ENCODE measurements around the gene TINAGL1.

Gene TINAGL1

DNA sequence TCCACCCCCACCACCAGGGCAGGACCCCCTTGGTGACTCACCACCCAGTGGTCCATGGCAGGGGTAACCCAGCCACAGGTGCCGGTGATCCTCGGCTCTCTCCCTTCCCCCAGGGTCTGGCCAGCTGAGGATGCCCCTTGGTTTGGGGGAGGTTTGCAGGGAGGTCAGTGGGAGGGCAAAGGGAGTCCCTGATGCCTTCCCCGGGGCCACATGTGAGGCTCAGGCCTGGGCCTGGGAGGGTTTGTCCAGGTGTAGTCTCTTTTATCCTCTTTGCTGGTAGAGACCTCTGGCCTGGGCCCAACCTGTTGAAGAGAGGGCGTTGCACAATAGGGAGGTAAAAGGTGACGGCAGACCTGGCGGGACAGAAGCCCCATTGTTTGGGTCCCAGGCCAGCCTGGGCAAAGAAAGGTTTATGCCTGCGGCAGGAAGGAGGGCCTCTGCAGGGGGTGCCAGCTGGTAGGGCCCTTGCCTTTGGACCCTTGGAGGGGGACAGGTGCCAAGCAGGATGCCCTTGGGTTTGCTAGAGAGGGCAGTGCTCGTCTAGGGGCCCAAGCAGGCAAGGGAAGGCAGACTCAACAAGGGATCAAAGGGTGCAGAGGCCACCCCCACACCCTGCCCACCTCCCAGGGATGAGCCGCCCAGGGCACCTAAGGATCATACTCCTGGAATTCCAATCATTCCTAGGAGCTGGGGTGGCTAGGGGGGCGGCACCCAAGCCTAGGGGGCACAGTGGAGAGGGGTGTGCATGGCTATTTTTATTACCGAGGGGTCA is 760 bp upstream of the TINAGL1 start:
- H3K27ac ChIP-seq (ENCODE audit: insufficient read depth, low read depth, low read length, poor library complexity, severe bottlenecking), result no peak overlapping the region
- H3K4me3 ChIP-seq (ENCODE audit: insufficient read depth, low read depth, low read length), result no peak overlapping the region
- H3K36me3 ChIP-seq (ENCODE audit: control insufficient read depth, insufficient read depth, low read length), result no peaks in the 10 kb centered on the region
- WGBS, 2 experiments, result 65 to 69% methylated on average over 11 of the region's 11 CpGs
- H3K27me3 ChIP-seq (ENCODE audit: control insufficient read depth, insufficient read depth, low read length, poor library complexity, severe bottlenecking), result peaks cover 21% of the 10 kb centered on the region
- H3K9me3 ChIP-seq (ENCODE audit: control insufficient read depth, low read length), result no peaks in the 10 kb centered on the region
- peaks cover 5% of the 10 kb centered on the region for H3K4me1 ChIP-seq (ENCODE audit: control insufficient read depth, insufficient read depth, low read length)

DNA sequence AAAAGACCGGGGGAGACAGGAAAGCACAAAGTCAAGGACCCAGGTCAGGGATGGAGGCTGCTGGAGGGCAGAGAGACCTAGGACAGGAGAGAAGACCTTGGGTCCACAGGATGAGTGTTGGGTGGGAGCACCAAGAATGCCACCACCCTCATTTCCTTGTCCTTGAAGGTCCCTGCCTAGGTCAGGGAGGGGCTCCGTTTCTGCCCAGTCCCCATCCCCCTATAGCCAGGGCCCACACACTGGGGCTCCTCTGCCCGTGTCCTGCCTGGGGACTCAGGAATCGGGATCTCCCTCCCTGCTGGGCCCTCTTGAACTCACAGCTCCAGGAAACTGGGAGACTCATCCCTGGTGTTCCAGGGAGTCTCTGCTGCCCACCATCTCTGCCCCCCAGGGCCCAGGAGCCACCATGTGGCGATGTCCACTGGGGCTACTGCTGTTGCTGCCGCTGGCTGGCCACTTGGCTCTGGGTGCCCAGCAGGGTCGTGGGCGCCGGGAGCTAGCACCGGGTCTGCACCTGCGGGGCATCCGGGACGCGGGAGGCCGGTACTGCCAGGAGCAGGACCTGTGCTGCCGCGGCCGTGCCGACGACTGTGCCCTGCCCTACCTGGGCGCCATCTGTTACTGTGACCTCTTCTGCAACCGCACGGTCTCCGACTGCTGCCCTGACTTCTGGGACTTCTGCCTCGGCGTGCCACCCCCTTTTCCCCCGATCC is 584 bp downstream of the TINAGL1 start:
- H3K4me1 ChIP-seq (ENCODE audit: control insufficient read depth, insufficient read depth, low read length), result peaks cover 5% of the 10 kb centered on the region
- 85 to 87% methylated on average over 27 of the region's 27 CpGs for WGBS, 2 experiments
- H3K4me3 ChIP-seq (ENCODE audit: insufficient read depth, low read depth, low read length), result no peak overlapping the region

DNA sequence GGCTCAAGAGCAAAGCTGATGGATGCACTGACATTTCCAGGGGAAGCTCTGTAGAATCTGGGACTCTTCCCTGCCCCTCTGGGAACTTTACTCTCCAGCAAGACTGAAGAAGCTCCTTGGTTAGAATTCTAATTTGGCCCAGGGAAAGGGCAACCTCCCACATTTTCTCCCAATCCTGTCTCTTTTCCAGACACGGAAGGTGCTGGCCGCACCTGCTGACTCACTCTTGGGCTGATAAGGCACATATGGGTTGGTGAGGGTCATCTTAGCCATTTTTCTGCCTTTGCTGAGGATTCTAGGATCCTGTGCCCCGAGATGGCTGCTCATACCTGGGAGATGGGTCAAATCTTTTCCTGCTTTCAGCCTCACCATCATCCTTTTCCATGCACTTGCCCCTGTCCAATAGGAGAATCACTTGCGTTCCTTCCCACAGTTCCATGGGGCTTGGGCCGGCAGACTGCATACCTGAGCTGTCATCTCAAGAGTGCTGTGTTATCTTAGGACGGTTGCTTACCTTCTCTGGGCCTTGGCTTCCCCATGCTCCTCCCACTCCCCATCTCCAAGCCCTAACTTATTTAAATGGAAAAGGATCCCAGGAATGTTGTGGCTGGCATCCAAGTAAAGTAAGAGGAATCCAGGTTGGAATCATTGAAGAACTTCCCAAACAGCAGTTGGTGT is 1.3 kb downstream of the TINAGL1 start:
- Histone ChIP-seq H3K4me3 (ENCODE audit: insufficient read depth, low read depth, low read length) (no peak overlapping the region), H3K36me3 (ENCODE audit: control insufficient read depth, insufficient read depth, low read length) (no peaks in the 10 kb centered on the region), H3K4me1 (ENCODE audit: control insufficient read depth, insufficient read depth, low read length) (peaks cover 5% of the 10 kb centered on the region), H3K27ac (ENCODE audit: insufficient read depth, low read depth, low read length, poor library complexity, severe bottlenecking) (no peak overlapping the region), H3K27me3 (ENCODE audit: control insufficient read depth, insufficient read depth, low read length, poor library complexity, severe bottlenecking) (peaks cover 21% of the 10 kb centered on the region), H3K9me3 (ENCODE audit: control insufficient read depth, low read length) (no peaks in the 10 kb centered on the region)
- WGBS, 2 experiments, result 85 to 87% methylated on average over 6 of the region's 6 CpGs

More for the DNA sequence above, 584 bp downstream of the TINAGL1 start:
- no peaks in the 10 kb centered on the region for H3K36me3 ChIP-seq (ENCODE audit: control insufficient read depth, insufficient read depth, low read length)
- H3K27me3 ChIP-seq (ENCODE audit: control insufficient read depth, insufficient read depth, low read length, poor library complexity, severe bottlenecking), result peaks cover 21% of the 10 kb centered on the region
- H3K9me3 ChIP-seq (ENCODE audit: control insufficient read depth, low read length), result no peaks in the 10 kb centered on the region
- H3K27ac ChIP-seq (ENCODE audit: insufficient read depth, low read depth, low read length, poor library complexity, severe bottlenecking), result no peak overlapping the region

DNA sequence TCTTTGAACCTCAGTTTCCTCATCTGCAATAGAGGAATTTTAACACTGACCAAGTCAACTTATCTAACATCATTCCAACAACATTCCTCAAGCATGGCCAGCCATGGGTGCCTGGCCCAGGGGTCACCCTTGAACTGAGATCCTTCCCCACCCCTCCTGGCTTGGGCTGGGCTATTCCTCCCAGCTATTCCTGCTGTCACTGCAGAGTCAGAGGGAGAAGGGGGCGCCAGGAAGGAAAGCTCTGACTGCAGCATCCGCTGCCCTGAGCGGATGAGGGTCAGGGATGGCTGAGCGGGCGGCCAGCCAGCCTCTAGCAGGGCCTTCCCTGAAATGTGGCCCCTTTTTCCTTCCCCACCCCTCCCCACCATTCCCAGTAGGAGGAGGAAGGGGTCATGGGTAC is 3.1 kb downstream of the TINAGL1 start:
- no peaks in the 10 kb centered on the region for H3K9me3 ChIP-seq (ENCODE audit: control insufficient read depth, low read length)
- H3K36me3 ChIP-seq (ENCODE audit: control insufficient read depth, insufficient read depth, low read length), result no peaks in the 10 kb centered on the region
- H3K4me1 ChIP-seq (ENCODE audit: control insufficient read depth, insufficient read depth, low read length), result peaks cover 5% of the 10 kb centered on the region
- no peak overlapping the region for H3K27ac ChIP-seq (ENCODE audit: insufficient read depth, low read depth, low read length, poor library complexity, severe bottlenecking)
- 46 to 68% methylated on average over 5 of the region's 5 CpGs for WGBS, 2 experiments
- H3K4me3 ChIP-seq (ENCODE audit: insufficient read depth, low read depth, low read length), result no peak overlapping the region
- peaks cover 21% of the 10 kb centered on the region for H3K27me3 ChIP-seq (ENCODE audit: control insufficient read depth, insufficient read depth, low read length, poor library complexity, severe bottlenecking)

DNA sequence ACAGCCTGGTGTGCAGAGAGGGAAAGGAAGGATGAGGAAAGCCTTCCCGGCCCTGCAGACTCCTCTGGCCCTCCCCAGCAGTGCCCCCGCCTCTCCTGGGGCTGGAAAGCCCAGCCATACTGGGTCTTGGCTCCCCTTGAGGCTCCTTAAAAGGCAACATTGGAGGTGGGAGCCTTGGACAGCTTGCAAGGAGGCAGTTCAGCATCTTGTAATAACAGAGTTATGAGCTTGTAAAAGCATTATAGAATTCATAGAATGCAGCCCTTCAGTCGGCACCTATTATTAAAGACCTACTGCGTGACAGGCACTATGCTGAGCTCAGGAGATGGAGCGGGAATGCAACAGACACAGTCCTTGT is 4.2 kb downstream of the TINAGL1 start:
- H3K36me3 ChIP-seq (ENCODE audit: control insufficient read depth, insufficient read depth, low read length), result no peaks in the 10 kb centered on the region
- H3K27me3 ChIP-seq (ENCODE audit: control insufficient read depth, insufficient read depth, low read length, poor library complexity, severe bottlenecking), result peaks cover 20% of the 10 kb centered on the region
- H3K27ac ChIP-seq (ENCODE audit: insufficient read depth, low read depth, low read length, poor library complexity, severe bottlenecking), result no peak overlapping the region
- peaks cover 5% of the 10 kb centered on the region for H3K4me1 ChIP-seq (ENCODE audit: control insufficient read depth, insufficient read depth, low read length)
- 77 to 79% methylated on average over 5 of the region's 5 CpGs for WGBS, 2 experiments
- no peak overlapping the region for H3K4me3 ChIP-seq (ENCODE audit: insufficient read depth, low read depth, low read length)
- H3K9me3 ChIP-seq (ENCODE audit: control insufficient read depth, low read length), result no peaks in the 10 kb centered on the region

DNA sequence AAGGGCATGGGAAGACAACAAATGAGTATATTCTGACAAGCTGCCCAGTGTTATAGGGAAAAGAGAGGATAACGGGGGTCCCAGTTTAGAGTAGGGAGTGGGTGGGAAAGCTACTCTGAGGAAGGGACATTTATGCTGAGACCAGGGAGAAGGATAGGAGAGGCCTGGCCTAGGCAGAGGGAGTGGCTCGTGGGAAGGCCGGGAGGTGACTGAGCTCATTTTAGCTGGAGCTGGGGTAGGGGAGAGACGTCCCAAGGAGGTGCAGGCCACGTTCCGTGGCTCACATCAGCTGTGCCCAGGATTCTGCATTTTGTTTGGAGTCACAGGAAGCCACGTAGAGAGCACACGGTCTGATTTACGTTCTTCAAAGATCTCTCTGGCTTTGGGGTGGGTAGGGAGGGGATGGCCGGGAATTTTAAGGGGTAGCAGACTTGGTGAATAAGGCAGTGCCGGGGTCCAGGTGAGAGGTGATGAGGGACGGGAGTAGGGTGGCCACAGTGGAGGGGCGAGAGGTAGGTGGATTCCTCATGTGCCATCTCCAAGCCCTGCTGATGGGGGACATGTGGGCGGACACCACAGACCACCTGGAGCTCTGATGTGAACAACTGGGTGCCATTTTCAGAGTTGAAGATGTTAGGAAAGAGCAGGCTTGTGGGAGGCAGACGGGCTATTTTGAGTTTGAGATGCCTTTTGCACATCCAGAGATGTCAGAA is 4.7 kb downstream of the TINAGL1 start:
- Histone ChIP-seq H3K27ac (ENCODE audit: insufficient read depth, low read depth, low read length, poor library complexity, severe bottlenecking) (no peak overlapping the region), H3K4me3 (ENCODE audit: insufficient read depth, low read depth, low read length) (no peak overlapping the region), H3K4me1 (ENCODE audit: control insufficient read depth, insufficient read depth, low read length) (peaks cover 3% of the 10 kb centered on the region), H3K9me3 (ENCODE audit: control insufficient read depth, low read length) (no peaks in the 10 kb centered on the region), H3K36me3 (ENCODE audit: control insufficient read depth, insufficient read depth, low read length) (no peaks in the 10 kb centered on the region), H3K27me3 (ENCODE audit: control insufficient read depth, insufficient read depth, low read length, poor library complexity, severe bottlenecking) (peaks cover 16% of the 10 kb centered on the region)
- WGBS, 2 experiments, result 89 to 90% methylated on average over 15 of the region's 15 CpGs

DNA sequence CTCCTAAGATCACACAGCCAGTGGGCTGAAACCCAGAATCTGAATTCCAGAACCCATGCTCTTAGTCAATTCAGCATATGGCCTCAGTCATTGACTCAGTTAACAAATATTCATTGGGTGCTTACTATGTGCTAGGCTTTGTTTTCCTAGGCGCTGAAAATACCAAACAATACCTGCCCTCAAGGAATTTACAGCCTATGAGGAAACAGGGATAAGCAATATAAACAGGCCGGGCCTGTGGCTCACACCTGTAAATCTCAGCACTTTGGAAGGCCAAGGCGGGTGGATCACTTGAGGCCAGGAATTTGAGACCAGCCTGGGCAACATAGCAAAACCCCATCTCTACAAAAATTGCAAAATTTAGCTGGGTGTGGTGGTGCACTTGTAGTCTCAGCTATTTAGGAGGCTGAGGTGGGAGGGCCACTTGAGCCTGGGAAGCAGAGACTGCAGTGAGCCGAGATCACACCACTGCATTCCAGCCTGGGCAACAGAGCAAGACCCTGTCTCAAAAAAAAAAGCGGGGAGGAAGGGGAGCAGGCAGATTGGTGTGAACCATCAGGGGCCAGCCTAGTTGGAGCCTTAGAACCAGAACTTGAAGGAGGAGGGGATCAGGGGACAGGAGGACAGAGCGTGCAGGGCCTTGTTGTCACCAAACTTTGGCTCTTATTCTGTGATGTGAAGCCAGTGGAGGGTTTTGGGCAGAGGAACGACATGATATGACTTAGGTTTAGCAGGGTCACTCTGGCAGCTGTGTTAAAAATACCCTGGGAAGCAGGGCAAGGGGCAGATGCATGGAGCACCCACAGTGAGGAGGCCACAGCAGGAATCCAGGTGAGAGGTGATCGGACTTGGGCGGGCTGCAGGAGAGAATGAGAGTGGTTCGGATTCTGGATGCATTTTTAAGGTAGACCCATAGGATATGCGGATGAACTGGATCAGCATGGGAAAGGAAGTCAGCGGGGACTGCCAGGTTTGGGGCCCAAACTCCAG is 5.8 kb downstream of the TINAGL1 start:
- H3K9me3 ChIP-seq (ENCODE audit: control insufficient read depth, low read length), result no peaks in the 10 kb centered on the region
- H3K27ac ChIP-seq (ENCODE audit: insufficient read depth, low read depth, low read length, poor library complexity, severe bottlenecking), result no peak overlapping the region
- 72 to 79% methylated on average over 12 of the region's 12 CpGs for WGBS, 2 experiments
- no peaks in the 10 kb centered on the region for H3K4me1 ChIP-seq (ENCODE audit: control insufficient read depth, insufficient read depth, low read length)
- peaks cover 6% of the 10 kb centered on the region for H3K27me3 ChIP-seq (ENCODE audit: control insufficient read depth, insufficient read depth, low read length, poor library complexity, severe bottlenecking)
- no peaks in the 10 kb centered on the region for H3K36me3 ChIP-seq (ENCODE audit: control insufficient read depth, insufficient read depth, low read length)
- no peak overlapping the region for H3K4me3 ChIP-seq (ENCODE audit: insufficient read depth, low read depth, low read length)

DNA sequence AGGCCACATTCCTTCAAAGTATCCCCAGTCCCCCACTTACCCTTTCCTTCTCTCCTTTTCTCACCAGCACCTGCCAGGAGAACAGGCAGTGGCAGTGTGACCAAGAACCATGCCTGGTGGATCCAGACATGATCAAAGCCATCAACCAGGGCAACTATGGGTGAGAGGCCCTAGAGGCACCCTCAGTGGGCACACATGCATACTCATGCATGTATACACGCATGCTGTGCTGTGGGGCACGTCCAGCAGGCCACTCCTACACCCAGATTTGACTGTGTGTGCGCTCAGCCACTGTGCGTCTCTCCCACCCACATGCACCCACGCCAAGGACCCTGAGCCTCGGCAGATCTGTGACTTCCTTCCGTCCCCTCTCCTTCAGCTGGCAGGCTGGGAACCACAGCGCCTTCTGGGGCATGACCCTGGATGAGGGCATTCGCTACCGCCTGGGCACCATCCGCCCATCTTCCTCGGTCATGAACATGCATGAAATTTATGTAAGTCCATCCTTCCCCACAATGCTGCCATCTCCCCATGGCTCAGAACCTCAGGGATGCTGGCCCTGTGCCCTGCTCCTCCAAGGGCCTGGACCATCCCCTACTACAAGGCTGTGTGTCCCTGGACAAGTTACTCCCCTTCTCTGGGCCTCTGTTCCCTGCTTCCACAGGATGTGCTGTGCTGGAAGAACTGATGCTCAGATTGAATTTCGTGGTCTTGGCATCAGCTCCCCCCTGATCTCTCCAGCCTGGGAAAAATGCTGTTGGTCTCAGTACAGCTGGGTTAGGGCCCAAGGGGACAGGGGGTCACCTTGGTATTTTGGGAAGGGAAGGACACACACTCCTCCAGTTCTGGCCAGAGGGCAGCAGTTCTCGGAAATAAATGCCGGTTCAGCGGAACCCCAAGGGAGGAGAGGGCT is 7.0 kb downstream of the TINAGL1 start:
- WGBS, 2 experiments, result 92% methylated on average over 16 of the region's 16 CpGs
- H3K4me3 ChIP-seq (ENCODE audit: insufficient read depth, low read depth, low read length), result no peak overlapping the region
- peaks cover 7% of the 10 kb centered on the region for H3K27me3 ChIP-seq (ENCODE audit: control insufficient read depth, insufficient read depth, low read length, poor library complexity, severe bottlenecking)

More for the DNA sequence above, 7.0 kb downstream of the TINAGL1 start:
- Histone ChIP-seq H3K27ac (ENCODE audit: insufficient read depth, low read depth, low read length, poor library complexity, severe bottlenecking) (no peak overlapping the region), H3K9me3 (ENCODE audit: control insufficient read depth, low read length) (no peaks in the 10 kb centered on the region), H3K4me1 (ENCODE audit: control insufficient read depth, insufficient read depth, low read length) (no peaks in the 10 kb centered on the region), H3K36me3 (ENCODE audit: control insufficient read depth, insufficient read depth, low read length) (no peaks in the 10 kb centered on the region)

Data from ectodermal cell (in vitro differentiated cells).